ENCODE measurements around the gene CAMK2B.
A peak's percentile ranks its signal among the peaks of the same experiment; 100 is the strongest.

CAMK2B gene

GRCh38 chr7:44247868-44248651, 77.3 kb downstream of the CAMK2B start:
- DNase-seq = no peak

GRCh38 chr7:44246396-44247113, 78.8 kb downstream of the CAMK2B start:
- no peak for DNase-seq

GRCh38 chr7:44244282-44244681, 81.1 kb downstream of the CAMK2B start:
- DNase-seq = peak; percentile 44

- no peak for DNase-seq
Measured at GRCh38 chr7:44242091-44242490, 83.3 kb downstream of the CAMK2B start.

GRCh38 chr7:44240983-44241510, 84.3 kb downstream of the CAMK2B start:
- peak; percentile 64 for DNase-seq

GRCh38 chr7:44240376-44240775, 85.0 kb downstream of the CAMK2B start:
- DNase-seq = no peak

- DNase-seq = no peak
Measured at GRCh38 chr7:44239361-44239760, 86.0 kb downstream of the CAMK2B start.

GRCh38 chr7:44238116-44238695, 87.2 kb downstream of the CAMK2B start:
- DNase-seq = no peak

GRCh38 chr7:44237696-44238095, 87.7 kb downstream of the CAMK2B start:
- DNase-seq = no peak

GRCh38 chr7:44236333-44236728, 89.1 kb downstream of the CAMK2B start:
- no peak for DNase-seq

GRCh38 chr7:44235582-44236332, 89.6 kb downstream of the CAMK2B start:
- DNase-seq = no peak

- no peak for DNase-seq
Measured at GRCh38 chr7:44235066-44235465, 90.3 kb downstream of the CAMK2B start.

GRCh38 chr7:44232901-44233715, 92.3 kb downstream of the CAMK2B start:
- no peak for DNase-seq

GRCh38 chr7:44232396-44232795, 93.0 kb downstream of the CAMK2B start:
- no peak for DNase-seq

- DNase-seq = no peak
Measured at GRCh38 chr7:44231088-44231487, 94.3 kb downstream of the CAMK2B start.

GRCh38 chr7:44230286-44230685, 95.1 kb downstream of the CAMK2B start:
- no peak for DNase-seq

GRCh38 chr7:44229546-44230105, 95.8 kb downstream of the CAMK2B start:
- DNase-seq = no peak

- DNase-seq = no peak
Measured at GRCh38 chr7:44228571-44229350, 96.6 kb downstream of the CAMK2B start.

- DNase-seq = no peak
Measured at GRCh38 chr7:44227911-44228310, 97.5 kb downstream of the CAMK2B start.

- DNase-seq = no peak
Measured at GRCh38 chr7:44226396-44226753, 99.0 kb downstream of the CAMK2B start.
